ENCODE data around the gene NDOR1.

NDOR1 gene

DNA sequence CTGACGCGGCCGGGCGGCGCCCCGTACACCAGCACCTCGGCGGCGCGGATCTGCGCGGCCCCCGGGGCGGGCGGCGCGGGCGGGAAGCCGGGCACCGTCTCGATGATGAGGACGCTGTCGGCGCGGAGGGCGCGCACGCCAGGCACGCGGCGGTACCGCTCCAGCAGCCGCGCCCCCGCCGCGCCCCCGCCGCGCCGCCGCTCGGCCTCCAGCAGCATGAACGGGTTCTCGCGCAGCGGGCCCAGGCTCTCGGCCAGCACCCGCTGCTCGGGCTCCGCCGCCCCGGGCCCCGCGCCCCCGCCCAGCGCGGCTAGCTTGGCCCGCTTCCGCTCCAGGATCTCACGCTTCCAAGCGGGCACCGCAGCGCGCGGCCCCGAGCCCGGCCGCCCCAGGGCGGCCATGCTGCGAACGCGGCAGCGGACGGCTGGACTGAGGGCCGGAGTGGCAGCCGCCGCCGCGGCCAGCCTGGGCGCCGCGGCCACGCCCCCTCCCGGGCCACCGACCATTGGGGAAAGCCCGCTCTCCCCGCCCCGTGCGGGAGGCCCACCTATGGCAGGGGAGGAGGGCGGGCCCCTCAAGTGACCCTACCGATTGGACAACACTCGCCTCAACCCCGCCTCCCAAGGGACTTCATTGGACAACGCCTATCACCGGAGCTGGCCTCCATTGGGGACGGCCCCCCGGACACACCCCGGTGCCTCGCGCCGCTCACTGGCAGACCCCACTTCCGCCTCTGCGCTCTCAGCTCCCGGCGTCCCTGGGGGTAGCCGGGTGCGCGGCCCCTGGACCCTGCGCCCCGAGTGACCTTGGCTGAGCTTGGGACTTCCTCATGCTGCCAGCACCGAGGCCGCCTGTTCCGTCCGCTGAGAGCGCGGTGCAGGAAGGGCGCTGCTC, 4.9 kb upstream of the NDOR1 start, which contains the start of gene TPRN:
TPRN (minus strand) TSS at position 431 of the 894 bp plus-strand sequence; CDS start at position 401, 30 bp downstream.
- no peaks in the 10 kb centered on the region for H3K27me3 ChIP-seq (ENCODE audit: control insufficient read depth, insufficient read depth, low read length)
- H3K27ac ChIP-seq (ENCODE audit: low read depth, low read length) = peak within 1 kb of the TSS; percentile 58
- peak within 1 kb of the TSS; percentile 80 for H3K9ac ChIP-seq (ENCODE audit: low read length)
- H3K4me1 ChIP-seq (ENCODE audit: control insufficient read depth, insufficient read depth, low read length) = peaks cover 23% of the 10 kb centered on the region
- H3K4me3 ChIP-seq (ENCODE audit: low read length) = peak within 1 kb of the TSS; percentile 84
- H3K36me3 ChIP-seq (ENCODE audit: control insufficient read depth, insufficient read depth, low read length) = no peaks in the 10 kb centered on the region

GRCh38 chr9:137201205-137201868, 4.2 kb upstream of the NDOR1 start:
- Histone ChIP-seq H3K4me1 (ENCODE audit: control insufficient read depth, insufficient read depth, low read length) (peaks cover 28% of the 10 kb centered on the region), H3K9ac (ENCODE audit: low read length) (peak overlapping the region; percentile 80)

DNA sequence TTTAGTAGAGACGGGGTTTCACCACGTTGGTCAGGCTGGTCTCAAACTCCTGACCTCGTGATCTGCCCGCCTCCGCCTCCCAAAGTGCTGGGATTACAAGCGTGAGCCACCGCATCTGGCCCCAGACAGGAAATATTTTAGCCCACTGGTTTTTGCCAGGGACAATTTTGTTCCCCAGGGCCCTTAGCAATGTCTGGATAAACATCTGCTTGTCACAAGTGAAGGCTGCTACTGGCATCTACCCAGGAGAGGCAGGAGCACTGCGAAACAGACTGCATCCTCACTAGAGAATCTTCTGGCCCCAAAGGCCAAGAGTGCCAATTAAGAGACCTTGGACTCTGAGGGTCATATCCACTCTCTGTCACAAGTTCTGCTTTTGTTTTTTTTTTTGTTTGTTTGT, 2.5 kb upstream of the NDOR1 start:
- H3K4me3 ChIP-seq (ENCODE audit: low read length) = no peak overlapping the region
- peaks cover 34% of the 10 kb centered on the region for H3K4me1 ChIP-seq (ENCODE audit: control insufficient read depth, insufficient read depth, low read length)
- H3K27me3 ChIP-seq (ENCODE audit: control insufficient read depth, insufficient read depth, low read length) = no peaks in the 10 kb centered on the region
- H3K9ac ChIP-seq (ENCODE audit: low read length) = no peak overlapping the region
- H3K27ac ChIP-seq (ENCODE audit: low read depth, low read length) = no peak overlapping the region
- no peaks in the 10 kb centered on the region for H3K36me3 ChIP-seq (ENCODE audit: control insufficient read depth, insufficient read depth, low read length)

More at GRCh38 chr9:137201205-137201868, 4.2 kb upstream of the NDOR1 start:
- H3K36me3 ChIP-seq (ENCODE audit: control insufficient read depth, insufficient read depth, low read length) = no peaks in the 10 kb centered on the region
- peak overlapping the region; percentile 84 for H3K4me3 ChIP-seq (ENCODE audit: low read length)
- H3K27ac ChIP-seq (ENCODE audit: low read depth, low read length) = peak overlapping the region; percentile 58
- H3K27me3 ChIP-seq (ENCODE audit: control insufficient read depth, insufficient read depth, low read length) = no peaks in the 10 kb centered on the region

GRCh38 chr9:137204731-137205125, 772 bp upstream of the NDOR1 start:
- Histone ChIP-seq H3K36me3 (ENCODE audit: control insufficient read depth, insufficient read depth, low read length) (no peaks in the 10 kb centered on the region), H3K4me1 (ENCODE audit: control insufficient read depth, insufficient read depth, low read length) (peaks cover 30% of the 10 kb centered on the region), H3K27ac (ENCODE audit: low read depth, low read length) (peak overlapping the region; percentile 79), H3K27me3 (ENCODE audit: control insufficient read depth, insufficient read depth, low read length) (no peaks in the 10 kb centered on the region), H3K4me3 (ENCODE audit: low read length) (peak overlapping the region; percentile 89), H3K9ac (ENCODE audit: low read length) (peak overlapping the region; percentile 74)

DNA sequence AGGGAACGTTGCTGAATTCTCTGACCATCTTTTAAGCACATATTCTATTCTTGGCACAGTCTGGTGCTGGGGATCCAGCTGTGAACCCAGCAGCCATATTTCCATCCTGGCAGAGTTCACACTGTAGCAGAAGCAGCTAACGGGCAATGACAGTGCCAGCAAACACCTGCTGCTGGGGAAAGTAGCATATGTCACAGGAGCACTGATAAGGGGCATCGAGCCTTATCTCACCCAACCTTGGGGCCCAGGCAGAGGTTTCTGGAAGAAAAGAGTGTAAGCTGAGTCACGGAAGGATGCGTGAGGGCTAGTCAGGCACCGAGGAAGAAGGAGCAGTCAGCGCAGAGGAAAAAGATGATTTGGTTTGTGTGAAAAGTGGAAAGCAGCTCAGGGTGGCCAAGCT, 1.1 kb downstream of the NDOR1 start:
- Histone ChIP-seq H3K36me3 (ENCODE audit: control insufficient read depth, insufficient read depth, low read length) (no peaks in the 10 kb centered on the region), H3K4me3 (ENCODE audit: low read length) (peak overlapping the region; percentile 89), H3K27me3 (ENCODE audit: control insufficient read depth, insufficient read depth, low read length) (no peaks in the 10 kb centered on the region), H3K27ac (ENCODE audit: low read depth, low read length) (no peak overlapping the region), H3K4me1 (ENCODE audit: control insufficient read depth, insufficient read depth, low read length) (peaks cover 24% of the 10 kb centered on the region), H3K9ac (ENCODE audit: low read length) (no peak overlapping the region)

DNA sequence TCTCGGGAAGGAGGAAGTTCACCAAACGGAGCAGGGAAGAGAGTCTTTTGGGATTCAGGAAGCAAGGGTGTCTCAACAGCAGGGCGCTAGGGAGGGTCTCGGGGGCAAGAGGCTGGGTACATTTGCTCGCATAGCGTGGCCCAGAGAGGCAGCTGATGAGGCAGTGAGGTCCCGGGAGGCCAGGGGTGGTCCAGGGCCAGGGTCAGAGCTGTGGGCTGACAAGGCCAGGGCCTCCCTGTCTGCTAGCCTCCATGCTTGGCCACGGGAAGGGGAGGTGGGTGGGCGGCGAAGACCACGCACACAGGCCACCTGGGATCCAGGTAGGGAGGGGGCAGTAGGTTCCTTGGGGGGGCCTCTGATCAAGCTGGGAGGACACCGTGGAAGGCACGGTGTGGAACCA, 6.0 kb downstream of the NDOR1 start:
- H3K9ac ChIP-seq (ENCODE audit: low read length) = no peak overlapping the region
- H3K27me3 ChIP-seq (ENCODE audit: control insufficient read depth, insufficient read depth, low read length) = no peaks in the 10 kb centered on the region
- H3K4me3 ChIP-seq (ENCODE audit: low read length) = no peak overlapping the region
- no peak overlapping the region for H3K27ac ChIP-seq (ENCODE audit: low read depth, low read length)
- H3K36me3 ChIP-seq (ENCODE audit: control insufficient read depth, insufficient read depth, low read length) = peaks cover 2% of the 10 kb centered on the region
- H3K4me1 ChIP-seq (ENCODE audit: control insufficient read depth, insufficient read depth, low read length) = peaks cover 4% of the 10 kb centered on the region

- Histone ChIP-seq H3K4me3 (ENCODE audit: low read length) (no peak overlapping the region), H3K27ac (ENCODE audit: low read depth, low read length) (no peak overlapping the region), H3K9ac (ENCODE audit: low read length) (no peak overlapping the region), H3K36me3 (ENCODE audit: control insufficient read depth, insufficient read depth, low read length) (peaks cover 2% of the 10 kb centered on the region), H3K4me1 (ENCODE audit: control insufficient read depth, insufficient read depth, low read length) (no peaks in the 10 kb centered on the region), H3K27me3 (ENCODE audit: control insufficient read depth, insufficient read depth, low read length) (no peaks in the 10 kb centered on the region)
Measured at GRCh38 chr9:137212520-137212919, 7.0 kb downstream of the NDOR1 start.

DNA sequence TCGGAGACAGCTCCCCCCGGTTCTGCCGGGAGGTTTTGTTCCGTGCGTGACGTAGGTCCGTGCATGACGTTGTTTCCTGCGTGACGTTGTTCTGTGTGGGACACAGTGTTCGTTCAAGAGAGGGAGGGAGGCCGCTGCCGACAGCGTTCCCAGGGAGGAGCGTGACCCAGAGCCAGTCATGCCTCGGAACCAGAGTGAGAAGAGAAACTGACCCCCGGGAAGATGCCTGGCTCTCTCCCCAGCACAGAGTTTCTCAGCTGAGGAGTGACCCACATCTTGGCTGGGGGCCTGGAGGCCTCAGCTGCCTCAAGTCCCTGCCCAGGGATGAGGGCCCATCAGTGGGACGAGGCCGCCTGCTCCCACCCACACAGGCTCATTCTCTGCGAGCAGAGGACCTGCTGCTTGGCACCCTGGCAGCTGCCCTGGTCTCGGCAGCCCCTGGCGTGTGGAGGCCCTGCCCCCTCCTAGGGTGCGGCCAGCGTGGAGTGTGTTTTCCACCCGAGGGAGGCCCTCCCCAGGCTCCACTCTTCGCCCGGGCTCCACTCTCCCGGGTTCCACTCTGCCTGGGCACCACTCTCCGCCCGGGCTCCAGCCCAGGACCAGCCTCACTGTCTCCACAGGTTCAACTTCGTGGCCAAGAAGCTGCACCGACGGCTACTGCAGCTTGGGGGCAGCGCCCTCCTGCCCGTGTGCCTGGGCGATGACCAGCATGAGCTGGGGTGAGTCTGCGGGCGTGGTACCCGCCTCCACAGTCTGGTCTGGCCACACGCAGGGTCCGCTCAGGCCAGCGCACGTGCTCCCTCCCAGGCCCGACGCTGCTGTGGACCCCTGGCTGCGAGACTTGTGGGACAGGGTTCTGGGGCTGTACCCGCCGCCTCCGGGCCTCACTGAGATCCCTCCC, 7.9 kb downstream of the NDOR1 start:
- Histone ChIP-seq H3K4me1 (ENCODE audit: control insufficient read depth, insufficient read depth, low read length) (no peaks in the 10 kb centered on the region), H3K27me3 (ENCODE audit: control insufficient read depth, insufficient read depth, low read length) (no peaks in the 10 kb centered on the region), H3K27ac (ENCODE audit: low read depth, low read length) (no peak overlapping the region), H3K9ac (ENCODE audit: low read length) (no peak overlapping the region), H3K36me3 (ENCODE audit: control insufficient read depth, insufficient read depth, low read length) (peaks cover 2% of the 10 kb centered on the region), H3K4me3 (ENCODE audit: low read length) (no peak overlapping the region)

GRCh38 chr9:137214620-137215019, 9.1 kb downstream of the NDOR1 start:
- Histone ChIP-seq H3K27ac (ENCODE audit: low read depth, low read length) (no peak overlapping the region), H3K9ac (ENCODE audit: low read length) (no peak overlapping the region), H3K4me3 (ENCODE audit: low read length) (no peak overlapping the region), H3K4me1 (ENCODE audit: control insufficient read depth, insufficient read depth, low read length) (no peaks in the 10 kb centered on the region), H3K27me3 (ENCODE audit: control insufficient read depth, insufficient read depth, low read length) (no peaks in the 10 kb centered on the region), H3K36me3 (ENCODE audit: control insufficient read depth, insufficient read depth, low read length) (peaks cover 2% of the 10 kb centered on the region)

DNA sequence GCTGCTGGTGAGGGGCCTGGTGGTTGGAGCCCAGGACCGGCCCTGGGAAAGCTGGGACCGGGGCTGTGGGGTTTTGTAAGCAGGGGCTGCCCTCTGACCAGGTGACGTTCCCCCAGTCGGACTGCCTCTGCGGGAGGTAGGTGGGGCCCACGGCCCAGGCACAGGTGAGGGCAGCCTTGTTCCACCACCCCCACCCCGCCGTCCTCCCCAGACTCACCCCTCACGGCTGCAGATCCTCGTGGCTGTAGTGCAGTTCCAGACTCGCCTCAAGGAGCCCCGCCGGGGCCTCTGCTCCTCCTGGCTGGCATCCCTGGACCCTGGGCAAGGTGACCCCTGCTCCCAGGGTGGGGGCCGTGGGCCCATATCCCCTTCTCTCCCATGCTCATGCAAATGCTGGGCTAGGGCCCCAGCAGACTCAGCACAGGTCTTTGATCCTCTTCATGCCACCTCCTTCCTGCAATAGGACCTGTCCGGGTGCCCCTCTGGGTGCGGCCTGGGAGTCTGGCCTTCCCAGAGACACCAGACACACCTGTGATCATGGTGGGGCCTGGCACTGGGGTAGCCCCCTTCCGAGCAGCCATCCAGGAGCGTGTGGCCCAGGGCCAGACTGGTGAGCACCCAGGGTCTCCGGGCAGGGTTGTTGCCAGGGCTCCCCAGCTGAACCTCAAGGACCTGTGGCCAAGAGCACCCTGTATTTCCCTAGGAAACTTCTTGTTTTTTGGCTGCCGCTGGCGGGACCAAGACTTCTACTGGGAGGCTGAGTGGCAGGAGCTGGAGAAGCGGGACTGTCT, 9.9 kb downstream of the NDOR1 start:
- H3K27me3 ChIP-seq (ENCODE audit: control insufficient read depth, insufficient read depth, low read length) = no peaks in the 10 kb centered on the region
- H3K36me3 ChIP-seq (ENCODE audit: control insufficient read depth, insufficient read depth, low read length) = peaks cover 2% of the 10 kb centered on the region
- no peak overlapping the region for H3K27ac ChIP-seq (ENCODE audit: low read depth, low read length)
- H3K4me3 ChIP-seq (ENCODE audit: low read length) = no peak overlapping the region
- no peak overlapping the region for H3K9ac ChIP-seq (ENCODE audit: low read length)
- no peaks in the 10 kb centered on the region for H3K4me1 ChIP-seq (ENCODE audit: control insufficient read depth, insufficient read depth, low read length)

DNA sequence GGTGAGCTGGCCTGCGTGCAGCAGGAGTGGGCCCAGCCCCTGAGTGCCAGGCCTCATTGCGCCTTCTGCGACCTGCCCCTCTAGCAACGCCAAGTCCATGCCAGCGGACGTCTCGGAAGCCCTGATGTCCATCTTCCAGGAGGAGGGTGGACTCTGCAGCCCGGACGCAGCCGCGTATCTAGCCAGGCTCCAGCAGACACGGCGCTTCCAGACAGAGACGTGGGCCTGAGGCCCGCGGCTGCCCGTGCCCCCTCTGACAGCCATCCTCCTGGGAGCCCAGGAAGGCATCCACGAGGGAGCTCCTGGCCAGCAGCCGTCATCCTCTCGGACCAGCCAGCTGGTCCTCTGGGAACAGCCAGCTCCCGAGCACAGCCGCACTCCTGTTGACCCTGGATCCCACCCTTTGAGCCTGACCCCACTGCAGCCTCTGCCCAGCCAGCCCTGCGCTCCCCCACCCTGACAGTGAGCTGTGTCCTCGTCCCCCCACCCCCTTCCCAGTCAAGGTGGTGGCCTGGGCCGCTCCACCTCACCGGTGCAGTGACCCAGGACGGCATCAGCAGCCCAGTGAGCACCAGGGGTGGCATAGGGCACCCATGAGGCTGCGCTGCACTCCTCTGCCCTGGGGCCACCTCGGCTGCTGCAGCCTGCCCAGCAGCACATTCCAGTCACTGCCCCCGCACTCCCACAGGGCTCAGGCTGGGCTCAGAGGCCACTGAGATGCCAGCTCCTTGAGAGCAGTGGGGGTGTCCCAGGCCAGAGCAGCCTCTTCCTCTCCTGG, 10.9 kb downstream of the NDOR1 start:
- no peak overlapping the region for H3K9ac ChIP-seq (ENCODE audit: low read length)
- H3K4me3 ChIP-seq (ENCODE audit: low read length) = no peak overlapping the region

More for the DNA sequence above, 10.9 kb downstream of the NDOR1 start:
- H3K27ac ChIP-seq (ENCODE audit: low read depth, low read length) = no peak overlapping the region
- peaks cover 2% of the 10 kb centered on the region for H3K36me3 ChIP-seq (ENCODE audit: control insufficient read depth, insufficient read depth, low read length)
- H3K27me3 ChIP-seq (ENCODE audit: control insufficient read depth, insufficient read depth, low read length) = no peaks in the 10 kb centered on the region
- no peaks in the 10 kb centered on the region for H3K4me1 ChIP-seq (ENCODE audit: control insufficient read depth, insufficient read depth, low read length)
